ENCODE data around the gene SLC9A4. TPM values are rescaled to one million over a fixed set of nuclear protein-coding genes. Genes with fewer than 3 reads are reported as not detected.
A peak's percentile ranks its signal among the peaks of the same experiment; 100 is the strongest.

Gene SLC9A4
- total and polyA plus RNA-seq, 9 of the 15 experiments (the other 6 are each of a cell fraction or from before 2014, with no cell fraction given) = 0.04 to 0.15 (median 0.04) TPM; not detected in 5

GRCh38 chr2:102423368-102423767 lies 49.7 kb upstream of the SLC9A4 start (continued):
- TF ChIP-seq RERE (CRISPR knock-in tag; IDR thresholded peaks at IDR 0.05; ENCODE audit: borderline replicate concordance) (no peak), FOXP4 (CRISPR knock-in tag; IDR thresholded peaks at IDR 0.05; ENCODE audit: borderline replicate concordance) (no peak), TCF15 (CRISPR knock-in tag; IDR thresholded peaks at IDR 0.05) (no peak), IRF2 (CRISPR knock-in tag; IDR thresholded peaks at IDR 0.05) (no peak), STAT5B (CRISPR knock-in tag; IDR thresholded peaks at IDR 0.05) (no peak), TCF7 (IDR thresholded peaks at IDR 0.05; ENCODE audit: borderline replicate concordance) (no peak), POLR3A (IDR thresholded peaks at IDR 0.05; ENCODE audit: borderline replicate concordance, extremely low read depth, insufficient read depth, insufficient read length) (no peak), KAT8 (IDR thresholded peaks at IDR 0.05; ENCODE audit: low read depth) (no peak), REST (IDR thresholded peaks at IDR 0.05; ENCODE audit: borderline replicate concordance) (no peak), REST (CRISPR knock-in tag; IDR thresholded peaks at IDR 0.05; ENCODE audit: low read depth) (0 out of 2 replicates have a peak, but pooled peaks have one; percentile 25), NR2F6 (CRISPR knock-in tag; IDR thresholded peaks at IDR 0.05) (no peak), SETDB1 (IDR thresholded peaks at IDR 0.05; ENCODE audit: low read length) (no peak), ZNF324 (CRISPR knock-in tag; IDR thresholded peaks at IDR 0.05) (no peak)

Data from K562 (cell line).